A673 (cell line): ENCODE results near the gene SLC45A1.

Experiments
- CTCF ChIP-seq: fragments of 300-800, 200-600 bp; sonication (generic); conservative IDR thresholded peaks from 2 replicates; pipeline ENCODE4 v1.5.1; 2017; ENCODE audit warnings: low read depth, mild to moderate bottlenecking, antibody characterized with exemption, low read length, moderate library complexity, mixed read lengths
- EZH2 ChIP-seq: fragments of 200-600 bp; sonication (generic); IDR thresholded peaks from 2 replicates; pipeline ENCODE4 v1.6.1; 2017; ENCODE audit warnings: borderline replicate concordance, low read depth, mild to moderate bottlenecking, mixed read lengths, antibody characterized with exemption, low read length; ENCODE audit not compliant: poor library complexity, severe bottlenecking

GRCh38 chr1:8340448-8340847 lies 22.5 kb downstream of the SLC45A1 start:
- no peak for TF ChIP-seq CTCF
- TF ChIP-seq EZH2, result no peak
